Measurements from ENCODE around the gene VSIG8.

The VSIG8 gene

DNA sequence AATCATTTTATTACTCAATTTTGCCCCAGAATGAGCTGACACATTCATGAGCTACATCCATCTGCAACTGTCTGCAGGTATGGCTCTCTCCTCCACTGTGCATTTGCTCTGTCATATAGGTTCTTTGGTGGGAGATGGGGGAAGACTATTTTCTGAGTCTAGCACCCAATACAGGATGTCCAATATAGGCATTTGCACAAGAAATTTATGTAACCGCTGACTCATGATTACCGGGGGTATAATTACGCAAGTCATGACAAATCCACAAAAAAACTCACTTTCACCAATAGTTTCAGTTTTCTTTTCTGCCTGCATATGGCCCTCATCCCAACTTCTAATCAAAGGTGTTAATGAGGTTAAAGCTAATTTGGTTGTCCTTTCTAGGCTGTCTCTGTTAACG lies 17.5 kb upstream of the VSIG8 start:
- Mint-ChIP-seq H3K27me3 (no peaks in the 10 kb centered on the region), H3K4me1 (peaks cover 7% of the 10 kb centered on the region), H3K27ac (ENCODE audit: low read depth) (no peak overlapping the region), H3K9me3 (no peaks in the 10 kb centered on the region), H3K4me3 (no peak overlapping the region), H3K36me3 (ENCODE audit: insufficient read depth) (peaks cover 1% of the 10 kb centered on the region)
- DNase-seq (ENCODE audit: low spot score in 2 of 2): no peak
- no peak for ATAC-seq (replicated peaks; ENCODE audit: extremely low read depth, poor library complexity, severe bottlenecking)

DNA sequence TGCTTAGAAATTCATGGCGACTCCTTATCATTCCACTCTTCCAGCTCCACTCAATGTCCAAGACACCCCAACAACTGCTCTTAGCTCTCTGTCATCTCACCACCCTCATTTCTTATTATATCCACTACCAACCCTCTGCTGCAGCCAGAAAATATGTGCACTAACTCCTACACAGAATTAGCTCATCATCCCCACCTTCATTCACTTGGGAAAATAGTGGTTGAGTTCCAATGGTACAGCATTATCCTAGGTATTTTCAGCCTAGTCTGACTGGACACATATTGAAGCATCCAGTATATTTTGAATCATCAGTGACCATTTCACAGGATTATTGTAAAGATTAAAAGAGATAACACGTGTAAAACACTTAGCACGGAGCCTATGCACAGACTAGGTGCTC lies 16.7 kb upstream of the VSIG8 start:
- H3K36me3 Mint-ChIP-seq (ENCODE audit: insufficient read depth): peaks cover 1% of the 10 kb centered on the region
- H3K27me3 Mint-ChIP-seq: no peaks in the 10 kb centered on the region
- no peak overlapping the region for H3K27ac Mint-ChIP-seq (ENCODE audit: low read depth)
- ATAC-seq (replicated peaks; ENCODE audit: extremely low read depth, poor library complexity, severe bottlenecking) (no peak), DNase-seq (ENCODE audit: low spot score in 2 of 2) (no peak)
- peaks cover 7% of the 10 kb centered on the region for H3K4me1 Mint-ChIP-seq
- no peaks in the 10 kb centered on the region for H3K9me3 Mint-ChIP-seq
- no peak overlapping the region for H3K4me3 Mint-ChIP-seq

DNA sequence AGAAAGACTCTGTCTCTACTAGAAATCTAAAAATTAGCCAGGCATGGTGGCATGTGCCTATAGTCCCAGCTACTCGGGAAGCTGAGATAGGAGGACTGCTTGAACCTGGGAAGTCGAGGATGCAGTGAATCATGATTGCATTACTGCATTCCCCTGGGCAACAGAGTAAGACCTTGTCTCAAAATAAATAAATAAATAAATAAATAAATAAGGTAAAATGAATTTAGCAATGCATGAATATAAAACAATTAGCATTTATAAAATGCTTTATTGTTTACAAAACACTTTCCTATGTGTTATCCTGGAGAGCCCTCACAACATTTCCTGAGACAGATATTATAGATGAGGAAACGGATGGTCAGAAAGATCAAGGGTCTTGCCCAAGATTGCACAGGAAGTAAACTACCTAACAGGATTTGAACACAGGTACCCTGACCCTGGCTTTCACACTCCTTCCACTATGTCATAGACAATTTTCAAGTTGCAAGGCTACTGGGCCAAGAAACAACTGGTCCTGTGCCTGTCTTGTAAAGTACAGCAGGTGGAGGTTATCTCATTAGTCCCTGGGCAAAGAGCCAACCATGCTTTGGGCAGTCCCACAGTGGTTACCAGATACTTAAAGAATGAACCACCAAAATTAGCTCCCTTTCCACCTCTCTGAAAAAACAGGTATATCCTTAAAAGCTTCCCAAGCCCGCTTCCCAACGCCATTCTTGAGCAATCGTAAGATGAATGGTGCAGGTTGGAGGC lies 15.4 kb upstream of the VSIG8 start:
- ATAC-seq (replicated peaks; ENCODE audit: extremely low read depth, poor library complexity, severe bottlenecking) (no peak), DNase-seq (ENCODE audit: low spot score in 2 of 2) (no peak)
- H3K27ac Mint-ChIP-seq (ENCODE audit: low read depth): no peak overlapping the region
- peaks cover 1% of the 10 kb centered on the region for H3K36me3 Mint-ChIP-seq (ENCODE audit: insufficient read depth)
- H3K27me3 Mint-ChIP-seq: no peaks in the 10 kb centered on the region
- peaks cover 7% of the 10 kb centered on the region for H3K4me1 Mint-ChIP-seq
- no peaks in the 10 kb centered on the region for H3K9me3 Mint-ChIP-seq
- H3K4me3 Mint-ChIP-seq: no peak overlapping the region

DNA sequence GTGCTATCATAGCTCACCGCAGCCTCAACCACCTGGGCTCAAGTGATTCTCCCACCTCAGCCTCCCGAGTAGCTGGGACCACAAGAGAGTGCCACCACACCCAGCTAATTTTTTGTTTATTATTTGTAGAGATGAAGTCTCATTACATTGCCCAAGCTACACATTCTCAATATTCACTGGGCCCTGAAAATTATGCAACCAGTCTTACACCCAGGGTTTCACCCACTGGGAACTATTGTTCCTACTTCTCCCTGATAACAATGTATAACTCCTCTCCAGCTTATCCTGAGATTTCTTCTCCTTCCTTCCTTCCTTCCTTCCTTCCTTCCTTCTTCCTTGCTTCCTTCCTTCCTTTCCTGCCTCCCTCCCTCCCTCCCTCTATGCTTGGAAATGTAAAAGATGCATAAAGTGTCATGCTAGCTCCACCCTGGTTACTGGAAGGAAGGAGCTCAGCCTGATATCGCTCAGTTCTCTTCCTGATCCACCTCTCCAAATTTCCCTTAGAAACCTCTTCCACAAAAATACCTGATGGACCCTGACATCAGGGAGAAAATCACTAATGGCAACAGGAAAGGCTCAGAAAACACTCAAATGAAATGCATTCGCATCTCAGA lies 11.2 kb upstream of the VSIG8 start:
- H3K9me3 Mint-ChIP-seq: no peaks in the 10 kb centered on the region
- H3K36me3 Mint-ChIP-seq (ENCODE audit: insufficient read depth): peaks cover 2% of the 10 kb centered on the region
- no peak for ATAC-seq (replicated peaks; ENCODE audit: extremely low read depth, poor library complexity, severe bottlenecking)
- H3K4me3 Mint-ChIP-seq: no peak overlapping the region
- H3K27ac Mint-ChIP-seq (ENCODE audit: low read depth): no peak overlapping the region
- H3K27me3 Mint-ChIP-seq: no peaks in the 10 kb centered on the region
- DNase-seq (ENCODE audit: low spot score in 2 of 2): no peak
- peaks cover 16% of the 10 kb centered on the region for H3K4me1 Mint-ChIP-seq

- H3K4me3 Mint-ChIP-seq: no peak overlapping the region
- H3K27me3 Mint-ChIP-seq: no peaks in the 10 kb centered on the region
- peaks cover 2% of the 10 kb centered on the region for H3K36me3 Mint-ChIP-seq (ENCODE audit: insufficient read depth)
- H3K4me1 Mint-ChIP-seq: peaks cover 12% of the 10 kb centered on the region
- DNase-seq (ENCODE audit: low spot score in 2 of 2) (no peak), ATAC-seq (replicated peaks; ENCODE audit: extremely low read depth, poor library complexity, severe bottlenecking) (no peak)
- no peak overlapping the region for H3K27ac Mint-ChIP-seq (ENCODE audit: low read depth)
- no peaks in the 10 kb centered on the region for H3K9me3 Mint-ChIP-seq
Measured at GRCh38 chr1:159872891-159873290, 10.4 kb upstream of the VSIG8 start.

- no peak for DNase-seq (ENCODE audit: low spot score in 2 of 2)
- no peak for ATAC-seq (replicated peaks; ENCODE audit: extremely low read depth, poor library complexity, severe bottlenecking)
- Mint-ChIP-seq H3K36me3 (ENCODE audit: insufficient read depth) (peaks cover 4% of the 10 kb centered on the region), H3K27me3 (no peaks in the 10 kb centered on the region), H3K4me3 (no peak overlapping the region), H3K27ac (ENCODE audit: low read depth) (no peak overlapping the region), H3K4me1 (peaks cover 27% of the 10 kb centered on the region), H3K9me3 (no peaks in the 10 kb centered on the region)
Measured at GRCh38 chr1:159870704-159871103, 8.2 kb upstream of the VSIG8 start.

DNA sequence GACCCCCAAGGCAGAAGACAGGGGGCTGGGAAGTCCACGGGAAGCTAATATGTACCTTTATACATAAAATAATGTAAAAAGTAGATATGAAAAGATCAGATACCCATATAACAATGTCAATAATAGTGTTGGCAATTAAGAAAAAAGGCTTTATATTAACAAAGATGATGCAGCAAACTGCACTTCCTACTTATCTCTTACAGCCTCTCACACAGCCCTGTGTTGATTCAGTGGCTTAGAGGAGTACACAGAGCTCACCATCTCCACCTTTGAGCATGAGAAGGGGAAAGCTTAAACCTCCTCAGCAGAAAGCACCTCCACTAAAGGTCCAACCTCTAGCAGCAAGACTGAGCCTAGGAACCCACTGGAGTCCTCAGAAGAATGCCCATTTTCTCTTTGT lies 7.2 kb upstream of the VSIG8 start:
- H3K4me1 Mint-ChIP-seq: peaks cover 27% of the 10 kb centered on the region
- no peak overlapping the region for H3K4me3 Mint-ChIP-seq
- H3K36me3 Mint-ChIP-seq (ENCODE audit: insufficient read depth): peaks cover 5% of the 10 kb centered on the region
- no peaks in the 10 kb centered on the region for H3K27me3 Mint-ChIP-seq
- no peaks in the 10 kb centered on the region for H3K9me3 Mint-ChIP-seq
- DNase-seq (ENCODE audit: low spot score in 2 of 2): no peak
- H3K27ac Mint-ChIP-seq (ENCODE audit: low read depth): peak overlapping the region; percentile 64
- no peak for ATAC-seq (replicated peaks; ENCODE audit: extremely low read depth, poor library complexity, severe bottlenecking)

DNA sequence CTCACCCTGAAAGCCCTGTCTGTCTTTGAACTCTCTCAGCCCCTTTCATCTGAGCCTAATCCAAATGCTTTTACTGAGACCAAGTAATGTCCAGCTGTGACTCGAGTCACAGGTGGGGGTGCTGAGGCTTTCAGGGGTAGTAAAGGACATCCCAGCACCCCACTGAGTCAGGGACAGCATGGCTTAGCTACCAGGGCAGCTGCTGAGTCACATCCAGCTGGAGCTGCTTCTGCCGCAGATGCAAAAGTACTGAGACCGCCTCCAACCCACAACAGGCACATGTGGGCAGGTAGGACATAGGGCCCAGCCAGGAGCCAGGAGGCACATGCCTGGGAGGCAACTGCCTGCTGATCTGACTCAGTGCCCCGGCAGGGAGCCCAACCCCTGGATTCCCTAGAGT lies 6.7 kb upstream of the VSIG8 start:
- no peaks in the 10 kb centered on the region for H3K9me3 Mint-ChIP-seq
- ATAC-seq (replicated peaks; ENCODE audit: extremely low read depth, poor library complexity, severe bottlenecking): no peak
- peak overlapping the region; percentile 64 for H3K27ac Mint-ChIP-seq (ENCODE audit: low read depth)
- H3K36me3 Mint-ChIP-seq (ENCODE audit: insufficient read depth): peaks cover 5% of the 10 kb centered on the region
- H3K4me3 Mint-ChIP-seq: no peak overlapping the region
- no peak for DNase-seq (ENCODE audit: low spot score in 2 of 2)
- H3K27me3 Mint-ChIP-seq: no peaks in the 10 kb centered on the region
- H3K4me1 Mint-ChIP-seq: peaks cover 27% of the 10 kb centered on the region

DNA sequence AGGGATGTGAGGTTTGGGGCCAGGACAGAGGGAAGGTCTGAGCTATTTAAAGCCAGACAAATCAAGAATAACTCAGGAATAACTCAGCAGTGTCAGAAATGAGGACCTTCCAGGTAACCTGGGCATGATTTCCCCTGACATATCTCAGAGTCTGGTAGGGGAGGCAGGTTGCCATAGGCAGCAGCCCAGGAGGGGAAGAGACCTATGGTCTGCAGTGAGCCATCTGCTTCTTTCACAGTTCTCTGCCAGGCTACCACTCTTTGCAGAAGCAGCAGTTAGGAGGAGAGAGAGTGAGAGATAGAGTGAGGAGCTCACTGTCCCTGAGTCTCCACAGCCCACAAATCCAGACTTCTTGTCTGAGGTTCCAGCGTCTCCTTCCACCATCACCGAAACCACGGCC lies 6.3 kb upstream of the VSIG8 start:
- ATAC-seq (replicated peaks; ENCODE audit: extremely low read depth, poor library complexity, severe bottlenecking) (no peak), DNase-seq (ENCODE audit: low spot score in 2 of 2) (no peak)
- peaks cover 5% of the 10 kb centered on the region for H3K36me3 Mint-ChIP-seq (ENCODE audit: insufficient read depth)
- peaks cover 27% of the 10 kb centered on the region for H3K4me1 Mint-ChIP-seq
- H3K9me3 Mint-ChIP-seq: no peaks in the 10 kb centered on the region
- H3K27ac Mint-ChIP-seq (ENCODE audit: low read depth): no peak overlapping the region
- H3K27me3 Mint-ChIP-seq: no peaks in the 10 kb centered on the region
- no peak overlapping the region for H3K4me3 Mint-ChIP-seq

- H3K27ac Mint-ChIP-seq (ENCODE audit: low read depth): no peak overlapping the region
- peaks cover 5% of the 10 kb centered on the region for H3K36me3 Mint-ChIP-seq (ENCODE audit: insufficient read depth)
- H3K4me1 Mint-ChIP-seq: peaks cover 34% of the 10 kb centered on the region
- no peak overlapping the region for H3K4me3 Mint-ChIP-seq
- no peaks in the 10 kb centered on the region for H3K9me3 Mint-ChIP-seq
- ATAC-seq (replicated peaks; ENCODE audit: extremely low read depth, poor library complexity, severe bottlenecking): no peak
- H3K27me3 Mint-ChIP-seq: no peaks in the 10 kb centered on the region
- no peak for DNase-seq (ENCODE audit: low spot score in 2 of 2)
Measured at GRCh38 chr1:159867664-159868026, 5.2 kb upstream of the VSIG8 start.

- Mint-ChIP-seq H3K36me3 (ENCODE audit: insufficient read depth) (peaks cover 5% of the 10 kb centered on the region), H3K27me3 (no peaks in the 10 kb centered on the region), H3K4me3 (no peak overlapping the region), H3K27ac (ENCODE audit: low read depth) (no peak overlapping the region), H3K9me3 (no peaks in the 10 kb centered on the region), H3K4me1 (peaks cover 34% of the 10 kb centered on the region)
- ATAC-seq (replicated peaks; ENCODE audit: extremely low read depth, poor library complexity, severe bottlenecking) (no peak), DNase-seq (ENCODE audit: low spot score in 2 of 2) (no peak)
Measured at GRCh38 chr1:159866905-159867663, 4.6 kb upstream of the VSIG8 start.

GRCh38 chr1:159866066-159866465 lies 3.6 kb upstream of the VSIG8 start:
- Mint-ChIP-seq H3K36me3 (ENCODE audit: insufficient read depth) (peaks cover 5% of the 10 kb centered on the region), H3K4me3 (no peak overlapping the region)

GRCh38 chr1:159864262-159864661 lies 1.8 kb upstream of the VSIG8 start:
- ATAC-seq (replicated peaks; ENCODE audit: extremely low read depth, poor library complexity, severe bottlenecking) (no peak), DNase-seq (ENCODE audit: low spot score in 2 of 2) (no peak)
- peaks cover 6% of the 10 kb centered on the region for H3K36me3 Mint-ChIP-seq (ENCODE audit: insufficient read depth)
- peaks cover 28% of the 10 kb centered on the region for H3K4me1 Mint-ChIP-seq
- no peaks in the 10 kb centered on the region for H3K9me3 Mint-ChIP-seq
- H3K27me3 Mint-ChIP-seq: no peaks in the 10 kb centered on the region
- no peak overlapping the region for H3K4me3 Mint-ChIP-seq
- no peak overlapping the region for H3K27ac Mint-ChIP-seq (ENCODE audit: low read depth)

More at GRCh38 chr1:159866066-159866465, 3.6 kb upstream of the VSIG8 start:
- ATAC-seq (replicated peaks; ENCODE audit: extremely low read depth, poor library complexity, severe bottlenecking): no peak
- DNase-seq (ENCODE audit: low spot score in 2 of 2): no peak
- no peaks in the 10 kb centered on the region for H3K9me3 Mint-ChIP-seq
- no peak overlapping the region for H3K27ac Mint-ChIP-seq (ENCODE audit: low read depth)
- H3K4me1 Mint-ChIP-seq: peaks cover 34% of the 10 kb centered on the region
- H3K27me3 Mint-ChIP-seq: no peaks in the 10 kb centered on the region
